ENCODE data around the gene GNPTG.
"Not testable (repeated sequence)": the region's sequence is repeated elsewhere in the genome, so short reads cannot be mapped to it uniquely, and the experiment has no call there.

GNPTG gene

DNA sequence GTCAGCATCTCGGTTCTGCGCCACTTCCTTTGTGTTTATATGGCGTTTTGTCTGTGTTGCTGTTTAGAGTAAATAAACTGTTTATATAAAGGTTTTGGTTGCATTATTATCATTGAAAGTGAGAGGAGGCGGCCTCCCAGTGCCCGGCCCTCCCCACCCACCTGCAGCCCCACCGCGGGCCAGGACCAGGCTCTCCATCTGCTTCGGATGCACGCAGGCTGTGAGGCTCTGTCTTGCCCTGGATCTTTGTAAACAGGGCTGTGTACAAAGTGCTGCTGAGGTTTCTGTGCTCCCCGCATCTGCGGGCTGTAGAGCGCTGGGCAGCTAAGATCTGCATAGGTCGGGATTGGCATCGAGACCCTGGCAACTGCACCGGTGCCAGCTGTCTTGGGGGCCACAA is 26.5 kb upstream of the GNPTG start:
- DNase-seq (ENCODE audit: low read depth), result no peak
- no peak overlapping the region for H3K4me3 ChIP-seq (replicated peaks; ENCODE audit: low read depth, low read length)
- TF ChIP-seq, protein P1, sequence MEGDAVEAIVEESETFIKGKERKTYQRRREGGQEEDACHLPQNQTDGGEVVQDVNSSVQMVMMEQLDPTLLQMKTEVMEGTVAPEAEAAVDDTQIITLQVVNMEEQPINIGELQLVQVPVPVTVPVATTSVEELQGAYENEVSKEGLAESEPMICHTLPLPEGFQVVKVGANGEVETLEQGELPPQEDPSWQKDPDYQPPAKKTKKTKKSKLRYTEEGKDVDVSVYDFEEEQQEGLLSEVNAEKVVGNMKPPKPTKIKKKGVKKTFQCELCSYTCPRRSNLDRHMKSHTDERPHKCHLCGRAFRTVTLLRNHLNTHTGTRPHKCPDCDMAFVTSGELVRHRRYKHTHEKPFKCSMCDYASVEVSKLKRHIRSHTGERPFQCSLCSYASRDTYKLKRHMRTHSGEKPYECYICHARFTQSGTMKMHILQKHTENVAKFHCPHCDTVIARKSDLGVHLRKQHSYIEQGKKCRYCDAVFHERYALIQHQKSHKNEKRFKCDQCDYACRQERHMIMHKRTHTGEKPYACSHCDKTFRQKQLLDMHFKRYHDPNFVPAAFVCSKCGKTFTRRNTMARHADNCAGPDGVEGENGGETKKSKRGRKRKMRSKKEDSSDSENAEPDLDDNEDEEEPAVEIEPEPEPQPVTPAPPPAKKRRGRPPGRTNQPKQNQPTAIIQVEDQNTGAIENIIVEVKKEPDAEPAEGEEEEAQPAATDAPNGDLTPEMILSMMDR (IDR thresholded peaks at IDR 0.05; ENCODE audit: low read length, missing control alignments), result no peak

DNA sequence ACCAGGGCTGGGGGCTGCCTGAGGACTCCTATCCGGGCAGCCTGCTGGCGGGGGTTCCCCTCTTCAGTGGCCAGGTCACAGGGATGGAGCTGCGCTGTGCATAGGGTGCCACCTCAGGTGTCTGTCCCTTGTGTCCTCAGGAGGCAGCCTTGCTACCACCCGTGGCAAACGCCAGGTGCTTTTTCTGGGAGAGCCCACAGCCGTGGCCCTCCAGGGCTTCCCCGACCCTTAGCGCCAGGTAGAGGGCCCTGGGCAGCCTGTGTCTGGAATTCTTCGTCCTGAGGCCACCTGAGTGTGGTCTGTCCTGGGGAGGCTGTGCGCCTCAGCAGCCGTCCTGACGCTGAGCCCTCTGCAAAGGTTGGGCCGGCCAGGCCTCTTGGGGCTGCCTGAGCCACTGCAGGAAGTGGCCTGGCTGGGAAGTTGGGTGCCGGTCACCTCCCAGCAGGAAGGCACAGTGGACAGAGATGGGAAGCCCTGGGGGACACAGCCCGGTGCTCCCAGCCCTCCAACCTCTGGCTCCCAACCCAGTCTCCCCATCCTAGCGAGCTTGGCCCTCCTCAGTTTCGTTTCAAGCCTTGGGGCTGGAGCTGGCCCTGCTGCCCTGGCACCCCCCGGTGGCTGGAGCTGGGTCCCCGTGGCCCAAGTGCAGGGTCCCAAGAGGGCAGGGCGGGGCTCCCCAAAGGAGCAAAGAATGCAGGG is 25.9 kb upstream of the GNPTG start:
- TF ChIP-seq, protein P1 (IDR thresholded peaks at IDR 0.05; ENCODE audit: low read length, missing control alignments), result no peak
- no peak for DNase-seq (ENCODE audit: low read depth)
- no peak overlapping the region for H3K4me3 ChIP-seq (replicated peaks; ENCODE audit: low read depth, low read length)

DNA sequence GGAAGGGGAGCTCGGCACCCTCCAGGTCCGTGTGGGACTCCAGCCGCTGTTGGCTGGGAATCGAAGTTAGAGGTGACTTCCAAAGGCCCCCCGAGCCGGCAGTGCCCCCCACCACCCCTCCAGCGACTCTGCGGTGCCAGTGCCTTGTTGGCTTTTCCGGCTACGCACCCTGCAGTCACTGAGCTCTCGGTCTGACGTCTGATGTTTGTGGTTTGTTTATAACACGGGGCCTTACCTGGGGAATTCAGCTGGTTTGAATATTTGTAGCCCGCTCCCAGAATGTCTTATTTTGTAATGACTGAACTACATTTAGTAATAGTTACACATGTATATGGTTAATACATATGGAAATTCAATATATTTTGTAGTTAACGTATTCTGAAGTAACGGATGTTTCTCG is 25.3 kb upstream of the GNPTG start:
- H3K4me3 ChIP-seq (replicated peaks; ENCODE audit: low read depth, low read length), result no peak overlapping the region
- no peak for DNase-seq (ENCODE audit: low read depth)
- TF ChIP-seq, protein P1 (IDR thresholded peaks at IDR 0.05; ENCODE audit: low read length, missing control alignments), result no peak

DNA sequence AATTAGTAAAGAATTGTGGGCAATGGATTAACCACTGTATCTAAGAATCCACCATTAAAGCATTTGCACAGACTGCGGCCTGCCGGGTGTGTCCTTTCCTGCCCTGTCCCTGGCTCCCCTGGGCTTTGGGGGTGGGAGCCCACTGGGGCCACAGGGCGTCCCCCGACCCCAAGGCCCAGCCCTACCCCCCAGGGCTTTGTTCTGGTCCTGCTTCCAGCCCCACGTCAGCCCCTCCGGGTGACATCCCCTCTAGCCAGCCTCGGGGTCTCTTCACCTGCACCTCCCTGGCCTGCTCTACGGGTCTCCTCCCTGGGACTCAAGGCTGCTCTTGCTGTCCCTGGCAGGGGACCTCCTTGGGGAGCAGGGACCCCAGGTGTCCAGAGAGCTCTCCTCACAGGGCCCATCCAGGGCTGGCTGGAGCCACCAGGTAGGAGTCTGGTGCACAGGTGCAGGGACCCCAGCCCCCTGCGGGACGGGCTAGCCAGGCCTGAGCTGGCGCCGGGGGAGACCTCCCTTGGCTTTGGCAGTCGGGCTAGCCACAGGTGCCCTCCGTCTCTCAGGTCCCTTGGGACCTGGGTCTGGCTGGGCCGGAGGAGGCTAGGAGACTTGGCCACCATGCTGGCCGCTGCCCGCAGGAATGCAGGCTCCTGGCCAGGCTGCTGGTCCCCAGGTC is 24.6 kb upstream of the GNPTG start:
- TF ChIP-seq, protein P1 (IDR thresholded peaks at IDR 0.05; ENCODE audit: low read length, missing control alignments), result no peak
- H3K4me3 ChIP-seq (replicated peaks; ENCODE audit: low read depth, low read length), result no peak overlapping the region
- DNase-seq (ENCODE audit: low read depth), result no peak

DNA sequence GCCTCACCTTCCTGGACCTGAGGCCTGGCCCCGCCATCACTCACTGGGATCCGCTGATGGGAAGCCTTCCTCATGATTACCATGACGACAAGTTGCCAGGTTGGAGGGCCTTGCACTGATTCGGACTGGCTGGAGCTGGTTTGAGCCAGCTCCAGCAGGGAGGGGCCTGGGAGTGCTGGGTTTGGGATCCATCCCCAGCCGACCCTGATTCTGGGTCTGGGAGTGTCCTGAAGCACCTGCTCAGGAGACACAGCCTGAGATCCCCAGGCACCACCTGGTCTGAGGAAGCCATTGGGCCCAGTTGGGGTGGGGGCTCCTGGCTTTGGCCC is 24.1 kb upstream of the GNPTG start:
- DNase-seq (ENCODE audit: low read depth), result no peak
- no peak overlapping the region for H3K4me3 ChIP-seq (replicated peaks; ENCODE audit: low read depth, low read length)
- TF ChIP-seq, protein P1 (IDR thresholded peaks at IDR 0.05; ENCODE audit: low read length, missing control alignments), result no peak

DNA sequence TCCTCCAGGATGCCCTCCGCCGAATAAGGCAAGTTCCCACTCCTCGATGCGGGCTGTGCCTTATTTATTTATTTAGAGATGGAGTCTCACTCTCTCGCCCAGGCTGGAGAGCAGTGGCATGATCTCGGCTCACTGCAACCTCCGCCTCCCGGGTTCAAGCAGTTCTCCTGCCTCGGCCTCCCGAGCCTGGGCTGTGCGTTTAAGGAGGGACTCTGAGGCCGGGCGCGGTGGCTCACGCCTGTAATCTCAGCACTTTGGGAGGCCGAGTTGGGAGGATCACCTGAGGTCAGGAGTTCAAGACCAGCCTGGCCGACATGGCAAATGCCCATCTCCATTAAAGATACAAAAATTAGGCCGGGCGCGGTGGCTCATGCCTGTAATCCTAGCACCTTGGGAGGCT is 23.6 kb upstream of the GNPTG start:
- H3K4me3 ChIP-seq (replicated peaks; ENCODE audit: low read depth, low read length); DNase-seq (ENCODE audit: low read depth): not testable (repeated sequence)

DNA sequence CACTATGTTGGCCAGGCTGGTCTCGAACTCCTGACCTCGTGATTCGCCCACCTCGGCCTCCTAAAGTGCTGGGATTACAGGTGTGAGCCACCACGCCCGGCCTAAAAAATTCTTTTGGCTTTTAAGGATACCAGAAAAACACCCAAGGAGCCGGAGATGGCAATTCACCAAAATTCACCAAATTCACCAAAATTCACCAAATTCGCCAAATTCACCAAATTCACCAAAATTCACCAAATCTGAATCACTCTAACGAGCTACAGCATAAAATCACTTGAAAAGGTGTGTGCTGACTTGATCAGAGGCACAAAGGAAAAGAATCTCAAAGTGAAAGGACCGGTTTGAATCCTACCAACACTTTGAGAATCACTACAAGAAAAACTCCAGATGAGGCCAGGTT is 22.8 kb upstream of the GNPTG start:
- not testable (repeated sequence) for H3K4me3 ChIP-seq (replicated peaks; ENCODE audit: low read depth, low read length); DNase-seq (ENCODE audit: low read depth)

DNA sequence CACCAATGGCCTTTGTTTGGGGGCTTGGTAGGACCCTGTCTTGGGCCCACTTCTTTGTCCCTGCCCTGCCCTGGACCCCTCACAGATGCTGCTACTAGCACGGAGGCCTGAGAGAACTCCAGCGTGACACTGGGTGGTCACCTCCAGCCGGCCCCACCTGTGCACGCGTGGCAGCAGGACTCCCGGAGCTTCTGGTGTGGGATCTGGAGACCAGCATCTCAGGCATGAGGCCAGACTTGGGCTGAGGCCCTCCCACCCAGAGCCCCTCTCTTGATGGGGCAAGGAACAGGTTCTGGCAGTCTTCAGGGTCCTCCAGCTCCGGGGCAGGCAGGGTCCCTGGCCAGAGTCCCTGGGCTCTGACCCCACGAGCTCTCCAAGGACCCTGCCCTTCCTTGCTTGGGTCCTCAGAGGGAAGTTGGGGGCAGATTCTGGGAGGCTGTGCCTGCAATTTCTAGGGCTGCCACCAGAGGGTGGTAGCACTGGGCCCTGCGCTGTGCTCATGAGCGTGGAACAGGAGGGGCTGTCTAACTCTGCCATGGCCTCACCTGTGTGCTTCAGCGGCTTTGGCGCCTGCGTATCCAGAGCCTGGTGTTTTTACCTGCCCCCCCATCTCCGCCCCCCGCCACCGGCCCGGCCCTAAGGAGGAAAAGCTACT is 21.3 kb upstream of the GNPTG start:
- H3K4me3 ChIP-seq (replicated peaks; ENCODE audit: low read depth, low read length), result no peak overlapping the region
- DNase-seq (ENCODE audit: low read depth), result no peak
- TF ChIP-seq, protein P1 (IDR thresholded peaks at IDR 0.05; ENCODE audit: low read length, missing control alignments), result peak; percentile 44

Data from fibroblast of pulmonary artery (primary cell).